ENCODE measurements around the gene LRRC4.

- TF ChIP-seq POLR2A (IDR thresholded peaks at IDR 0.05) (no peak), CTCF (IDR thresholded peaks at IDR 0.05) (no peak)
Measured at GRCh38 chr7:128063088-128063487, 31.9 kb upstream of the LRRC4 start.
